GM12874 (cell line): ENCODE data around the gene CAMK2A.

Experiments
- TF ChIP-seq, protein P1 (sequence below): IDR thresholded peaks from 2 replicates; pipeline ENCODE4 v1.5.1; 2011; ENCODE audit warnings: low read depth, mild to moderate bottlenecking, control low read depth, low read length, moderate library complexity; ENCODE audit not compliant: insufficient read depth

CAMK2A gene

DNA sequence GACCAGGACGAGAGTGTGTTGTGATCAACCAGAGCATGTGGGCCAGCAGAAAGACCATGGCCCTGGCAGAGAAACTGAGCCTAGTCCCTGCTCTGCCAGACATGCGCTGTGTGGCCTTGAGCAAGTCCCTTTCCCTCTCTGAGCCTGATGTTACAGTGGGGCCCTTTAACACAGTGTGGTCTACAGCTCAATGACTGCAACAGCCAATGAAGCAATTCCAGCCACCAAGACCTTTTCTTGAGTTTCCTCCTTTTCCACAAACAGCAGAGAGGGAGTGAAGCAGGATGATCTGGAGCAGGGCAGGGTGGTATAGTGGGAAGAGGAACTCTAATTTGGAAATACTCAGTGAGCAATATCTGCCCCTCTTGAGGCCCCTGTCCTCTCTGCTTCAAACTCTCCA lies 38.9 kb upstream of the CAMK2A start:
- TF ChIP-seq, protein P1, sequence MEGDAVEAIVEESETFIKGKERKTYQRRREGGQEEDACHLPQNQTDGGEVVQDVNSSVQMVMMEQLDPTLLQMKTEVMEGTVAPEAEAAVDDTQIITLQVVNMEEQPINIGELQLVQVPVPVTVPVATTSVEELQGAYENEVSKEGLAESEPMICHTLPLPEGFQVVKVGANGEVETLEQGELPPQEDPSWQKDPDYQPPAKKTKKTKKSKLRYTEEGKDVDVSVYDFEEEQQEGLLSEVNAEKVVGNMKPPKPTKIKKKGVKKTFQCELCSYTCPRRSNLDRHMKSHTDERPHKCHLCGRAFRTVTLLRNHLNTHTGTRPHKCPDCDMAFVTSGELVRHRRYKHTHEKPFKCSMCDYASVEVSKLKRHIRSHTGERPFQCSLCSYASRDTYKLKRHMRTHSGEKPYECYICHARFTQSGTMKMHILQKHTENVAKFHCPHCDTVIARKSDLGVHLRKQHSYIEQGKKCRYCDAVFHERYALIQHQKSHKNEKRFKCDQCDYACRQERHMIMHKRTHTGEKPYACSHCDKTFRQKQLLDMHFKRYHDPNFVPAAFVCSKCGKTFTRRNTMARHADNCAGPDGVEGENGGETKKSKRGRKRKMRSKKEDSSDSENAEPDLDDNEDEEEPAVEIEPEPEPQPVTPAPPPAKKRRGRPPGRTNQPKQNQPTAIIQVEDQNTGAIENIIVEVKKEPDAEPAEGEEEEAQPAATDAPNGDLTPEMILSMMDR: no peak

DNA sequence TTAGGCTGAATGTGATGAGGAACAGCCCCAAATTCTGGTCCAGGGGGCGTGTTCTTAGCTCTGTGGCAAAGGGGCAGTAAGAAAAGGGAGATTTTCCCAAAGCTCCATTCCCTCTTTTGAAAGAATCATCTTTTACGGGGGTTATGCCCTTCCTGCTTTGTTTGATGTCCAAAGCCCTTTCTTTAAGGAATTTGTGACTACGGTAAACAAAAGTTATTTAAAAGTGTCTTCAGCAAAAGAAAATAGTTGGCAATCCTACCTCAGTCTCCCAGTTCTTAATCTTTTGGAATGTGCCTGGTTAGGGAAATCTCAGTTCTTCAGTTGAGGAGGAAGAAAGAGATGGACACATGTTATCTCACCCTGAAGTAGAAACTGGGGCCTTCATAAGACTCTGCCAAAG lies 37.6 kb upstream of the CAMK2A start:
- TF ChIP-seq, protein P1: no peak

DNA sequence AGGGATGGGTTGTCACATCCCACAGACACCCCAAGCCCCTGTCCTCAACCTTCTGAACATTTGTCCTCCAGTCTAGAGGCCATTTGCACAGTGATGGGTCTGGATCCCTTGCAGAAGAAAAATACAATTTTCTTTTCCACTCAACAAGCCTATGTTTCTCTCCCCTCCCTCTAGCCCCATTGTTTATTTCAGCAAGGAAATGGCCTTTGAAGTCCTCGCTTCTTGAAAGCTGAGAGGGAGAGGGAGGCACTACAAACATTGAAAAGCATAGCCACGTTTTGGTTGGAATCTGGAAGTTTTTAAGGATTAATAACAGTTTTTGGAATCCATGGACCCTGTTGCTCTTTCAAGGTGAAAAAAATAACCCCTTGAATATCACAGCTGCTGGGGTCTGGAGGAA lies 37.1 kb upstream of the CAMK2A start:
- TF ChIP-seq, protein P1: no peak

DNA sequence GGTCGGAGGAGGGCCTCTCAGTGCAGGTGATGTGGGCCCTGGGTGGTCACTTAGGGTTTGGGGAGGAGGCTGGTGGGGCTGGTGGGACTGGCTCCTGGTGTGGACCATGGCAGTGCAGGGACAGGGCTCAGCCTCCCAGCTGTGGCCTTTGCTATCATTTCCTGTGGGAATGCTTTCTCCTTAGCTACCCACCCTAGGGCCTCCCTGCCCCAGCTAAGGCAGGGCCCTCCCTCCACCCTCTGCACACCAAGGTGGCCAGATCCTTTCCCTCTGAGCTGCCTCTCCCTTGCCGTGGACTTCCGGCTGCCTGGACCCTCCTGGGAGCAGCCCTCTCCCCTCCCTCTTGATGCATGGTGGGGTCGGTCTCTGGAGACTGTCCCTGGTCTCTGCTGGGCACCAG lies 35.9 kb upstream of the CAMK2A start:
- TF ChIP-seq, protein P1: no peak

DNA sequence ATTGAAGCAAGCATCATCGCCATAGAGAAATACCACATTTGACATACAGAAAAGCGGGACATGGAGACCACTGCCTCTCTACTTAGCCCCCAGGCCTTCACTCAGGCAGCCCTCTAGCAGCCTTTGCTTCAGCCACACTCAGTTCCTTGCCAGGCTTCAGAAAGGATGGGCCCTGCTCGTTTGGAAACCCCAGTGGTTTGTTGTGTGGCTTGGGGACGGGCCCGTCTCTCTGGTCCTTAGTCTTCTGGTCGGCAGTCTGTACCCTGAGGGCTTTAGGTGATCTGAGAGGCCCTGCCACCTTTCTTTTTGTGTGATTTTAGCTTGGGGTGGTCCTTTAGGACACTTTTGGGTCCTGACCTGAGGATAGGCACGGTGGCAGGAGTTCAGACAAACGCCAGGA lies 34.2 kb upstream of the CAMK2A start:
- TF ChIP-seq, protein P1: no peak

DNA sequence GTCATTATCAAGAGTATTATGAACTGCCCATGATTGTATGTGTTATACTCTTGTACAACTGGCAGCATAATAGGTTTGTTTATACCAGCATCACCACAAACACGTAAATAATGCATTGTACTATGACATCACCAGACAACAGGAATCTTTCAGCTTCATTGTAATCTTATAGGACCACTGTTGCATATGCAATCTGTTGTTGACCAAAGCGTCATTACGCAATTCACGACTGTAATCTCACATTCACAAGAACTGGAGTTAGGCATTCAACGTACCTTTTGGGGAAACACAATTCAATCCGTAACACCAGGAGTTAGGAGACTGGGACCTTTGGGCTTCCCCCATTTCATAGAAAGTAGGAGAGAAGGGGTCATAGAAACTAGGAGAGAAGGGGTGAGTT lies 33.5 kb upstream of the CAMK2A start:
- TF ChIP-seq, protein P1: no peak

DNA sequence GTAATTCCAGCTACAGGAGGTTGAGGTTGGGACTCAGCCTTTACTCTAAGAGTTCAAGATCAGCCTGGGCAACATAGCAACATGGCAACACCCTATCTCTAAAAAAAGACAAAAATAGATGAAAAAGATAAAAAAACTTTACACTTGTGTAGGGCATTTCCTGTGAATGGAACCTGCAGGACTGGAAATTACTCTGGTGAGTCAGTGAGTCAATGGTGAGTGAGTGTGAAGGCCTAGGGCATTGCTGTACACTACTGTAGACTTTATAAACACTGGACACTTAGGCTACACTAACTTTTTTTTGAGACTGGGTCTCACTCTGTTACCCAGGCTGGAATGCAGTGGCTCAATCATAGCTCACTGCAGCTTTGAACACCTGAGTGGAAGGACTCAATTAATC lies 32.6 kb upstream of the CAMK2A start:
- TF ChIP-seq, protein P1: no peak

DNA sequence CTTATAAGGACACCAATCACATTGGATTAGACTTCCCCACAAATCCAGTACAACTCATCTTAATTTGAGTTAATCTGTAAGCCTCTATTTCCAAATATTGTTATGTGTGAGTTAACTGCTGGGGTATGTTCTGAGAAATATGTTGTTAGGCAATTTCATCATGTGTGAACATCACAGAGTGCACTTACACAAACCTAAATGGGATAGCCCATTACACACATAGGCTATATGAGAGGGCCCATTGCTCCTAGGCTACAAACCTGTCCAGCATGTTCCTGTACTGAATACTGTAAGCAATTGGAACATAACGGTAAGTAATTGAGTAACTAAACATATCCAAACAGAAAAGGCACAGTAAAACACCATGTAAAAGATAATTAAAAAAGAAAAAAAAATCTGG lies 32.2 kb upstream of the CAMK2A start:
- TF ChIP-seq, protein P1: no peak
